ENCODE measurements around the gene STKLD1. TPM values are rescaled to one million over a fixed set of nuclear protein-coding genes. Genes with fewer than 3 reads are reported as not detected.

The STKLD1 gene
- total and polyA plus RNA-seq, 9 of the 15 experiments (the other 6 are each of a cell fraction or from before 2014, with no cell fraction given), result 0.10 to 0.65 (median 0.33) TPM; not detected in 2

DNA sequence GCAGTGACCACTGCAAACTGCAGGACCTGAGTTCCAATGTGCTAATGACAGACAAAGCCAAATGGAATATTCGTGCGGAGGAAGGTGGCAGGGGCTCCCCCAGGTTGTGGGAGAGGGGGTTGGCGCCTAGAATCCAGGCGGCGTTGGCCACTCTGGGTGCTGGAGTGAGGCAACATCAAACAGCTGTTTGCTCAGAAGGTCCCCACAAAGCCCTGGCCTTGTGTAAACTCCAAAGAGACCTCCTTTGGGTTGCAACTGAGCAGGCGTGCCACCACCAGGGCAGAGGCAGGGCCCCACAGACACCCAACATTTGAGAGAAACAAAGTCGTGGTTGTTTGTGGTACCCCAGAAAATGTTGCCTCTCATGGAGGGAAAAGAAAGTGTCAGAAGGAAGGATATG is 14.5 kb downstream of the STKLD1 start:
- Histone ChIP-seq H3K9me1 (ENCODE audit: control insufficient read depth, insufficient read depth, low read length) (peaks cover 2% of the 10 kb centered on the region), H3K4me3 (no peak overlapping the region), H3K79me2 (ENCODE audit: control insufficient read depth, insufficient read depth, low read length) (no peaks in the 10 kb centered on the region), H2AFZ (ENCODE audit: low read depth, low read length) (no peak overlapping the region), H4K20me1 (replicated peaks; ENCODE audit: control insufficient read depth, insufficient read depth, low read length) (peaks cover 3% of the 10 kb centered on the region; the same call in 1 of the 2 replicates), H3K4me2 (ENCODE audit: insufficient read depth, low read length) (no peak overlapping the region), H3K4me1 (replicated peaks in 1 of 2; ENCODE audit: control insufficient read depth in 2 of 2, insufficient read depth in 2 of 2, low read length in 2 of 2) (peaks cover 0 to 11% of the 10 kb centered on the region in 2 experiments; a peak in 2 of 5 replicates), H3K9me3 (replicated peaks; ENCODE audit: control insufficient read depth, insufficient read depth, low read depth, low read length) (no peaks in the 10 kb centered on the region), H3K36me3 (ENCODE audit: control insufficient read depth, insufficient read depth, low read length) (no peaks in the 10 kb centered on the region), H3K27ac (ENCODE audit: extremely low read depth, low read depth, low read length) (no peak overlapping the region), H3K27me3 (ENCODE audit: control insufficient read depth in 2 of 2, insufficient read depth in 2 of 2, low read length in 2 of 2) (peaks cover 41 to 69% of the 10 kb centered on the region in 2 experiments; a peak in 4 of 5 replicates), H3K9ac (ENCODE audit: insufficient read depth in 1 of 2, low read depth in 2 of 2, low read length in 2 of 2) (no peak overlapping the region)
- POLR2A ChIA-PET, result no interaction called here
- intact Hi-C loops (cut with micrococcal nuclease) (no loop called here), in situ Hi-C loops (cut with MboI) (no loop called here)
- FAIRE-seq (no peak), DNase-seq (ENCODE audit: extremely low read depth in 1 of 4, low spot score in 3 of 4) (no peak), ATAC-seq (no peak)
- CTCF ChIA-PET (ENCODE audit: low intra/inter-chr PET ratio), result no interaction called here
- BruUV-seq (replicated peaks), result no TSS peak
- WGBS (ENCODE audit: insufficient coverage, low coverage, missing lambda C conversion rate), result 7% methylated on average over 6 of the region's 7 CpGs
- TF ChIP-seq, protein P1, sequence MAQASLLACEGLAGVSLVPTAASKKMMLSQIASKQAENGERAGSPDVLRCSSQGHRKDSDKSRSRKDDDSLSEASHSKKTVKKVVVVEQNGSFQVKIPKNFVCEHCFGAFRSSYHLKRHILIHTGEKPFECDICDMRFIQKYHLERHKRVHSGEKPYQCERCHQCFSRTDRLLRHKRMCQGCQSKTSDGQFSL (CRISPR knock-in tag; IDR thresholded peaks at IDR 0.05), result no peak
- TF ChIP-seq, protein P1 (tag; IDR thresholded peaks at IDR 0.05), result no peak
- TF ChIP-seq SIN3A (IDR thresholded peaks at IDR 0.05; ENCODE audit: borderline replicate concordance in 2 of 2, control insufficient read depth in 1 of 2, low read depth in 2 of 2, low read length in 2 of 2), result no peak
- TF ChIP-seq TBL1XR1 (IDR thresholded peaks at IDR 0.05; ENCODE audit: low read length in 2 of 2), result no peak
- no peak for TF ChIP-seq ZKSCAN8 (CRISPR knock-in tag; IDR thresholded peaks at IDR 0.05)
- TF ChIP-seq, protein P2, sequence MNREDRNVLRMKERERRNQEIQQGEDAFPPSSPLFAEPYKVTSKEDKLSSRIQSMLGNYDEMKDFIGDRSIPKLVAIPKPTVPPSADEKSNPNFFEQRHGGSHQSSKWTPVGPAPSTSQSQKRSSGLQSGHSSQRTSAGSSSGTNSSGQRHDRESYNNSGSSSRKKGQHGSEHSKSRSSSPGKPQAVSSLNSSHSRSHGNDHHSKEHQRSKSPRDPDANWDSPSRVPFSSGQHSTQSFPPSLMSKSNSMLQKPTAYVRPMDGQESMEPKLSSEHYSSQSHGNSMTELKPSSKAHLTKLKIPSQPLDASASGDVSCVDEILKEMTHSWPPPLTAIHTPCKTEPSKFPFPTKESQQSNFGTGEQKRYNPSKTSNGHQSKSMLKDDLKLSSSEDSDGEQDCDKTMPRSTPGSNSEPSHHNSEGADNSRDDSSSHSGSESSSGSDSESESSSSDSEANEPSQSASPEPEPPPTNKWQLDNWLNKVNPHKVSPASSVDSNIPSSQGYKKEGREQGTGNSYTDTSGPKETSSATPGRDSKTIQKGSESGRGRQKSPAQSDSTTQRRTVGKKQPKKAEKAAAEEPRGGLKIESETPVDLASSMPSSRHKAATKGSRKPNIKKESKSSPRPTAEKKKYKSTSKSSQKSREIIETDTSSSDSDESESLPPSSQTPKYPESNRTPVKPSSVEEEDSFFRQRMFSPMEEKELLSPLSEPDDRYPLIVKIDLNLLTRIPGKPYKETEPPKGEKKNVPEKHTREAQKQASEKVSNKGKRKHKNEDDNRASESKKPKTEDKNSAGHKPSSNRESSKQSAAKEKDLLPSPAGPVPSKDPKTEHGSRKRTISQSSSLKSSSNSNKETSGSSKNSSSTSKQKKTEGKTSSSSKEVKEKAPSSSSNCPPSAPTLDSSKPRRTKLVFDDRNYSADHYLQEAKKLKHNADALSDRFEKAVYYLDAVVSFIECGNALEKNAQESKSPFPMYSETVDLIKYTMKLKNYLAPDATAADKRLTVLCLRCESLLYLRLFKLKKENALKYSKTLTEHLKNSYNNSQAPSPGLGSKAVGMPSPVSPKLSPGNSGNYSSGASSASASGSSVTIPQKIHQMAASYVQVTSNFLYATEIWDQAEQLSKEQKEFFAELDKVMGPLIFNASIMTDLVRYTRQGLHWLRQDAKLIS (CRISPR knock-in tag; IDR thresholded peaks at IDR 0.05), result no peak
- TF ChIP-seq TAF7 (tag; IDR thresholded peaks at IDR 0.05), result no peak
- TF ChIP-seq, protein P3, sequence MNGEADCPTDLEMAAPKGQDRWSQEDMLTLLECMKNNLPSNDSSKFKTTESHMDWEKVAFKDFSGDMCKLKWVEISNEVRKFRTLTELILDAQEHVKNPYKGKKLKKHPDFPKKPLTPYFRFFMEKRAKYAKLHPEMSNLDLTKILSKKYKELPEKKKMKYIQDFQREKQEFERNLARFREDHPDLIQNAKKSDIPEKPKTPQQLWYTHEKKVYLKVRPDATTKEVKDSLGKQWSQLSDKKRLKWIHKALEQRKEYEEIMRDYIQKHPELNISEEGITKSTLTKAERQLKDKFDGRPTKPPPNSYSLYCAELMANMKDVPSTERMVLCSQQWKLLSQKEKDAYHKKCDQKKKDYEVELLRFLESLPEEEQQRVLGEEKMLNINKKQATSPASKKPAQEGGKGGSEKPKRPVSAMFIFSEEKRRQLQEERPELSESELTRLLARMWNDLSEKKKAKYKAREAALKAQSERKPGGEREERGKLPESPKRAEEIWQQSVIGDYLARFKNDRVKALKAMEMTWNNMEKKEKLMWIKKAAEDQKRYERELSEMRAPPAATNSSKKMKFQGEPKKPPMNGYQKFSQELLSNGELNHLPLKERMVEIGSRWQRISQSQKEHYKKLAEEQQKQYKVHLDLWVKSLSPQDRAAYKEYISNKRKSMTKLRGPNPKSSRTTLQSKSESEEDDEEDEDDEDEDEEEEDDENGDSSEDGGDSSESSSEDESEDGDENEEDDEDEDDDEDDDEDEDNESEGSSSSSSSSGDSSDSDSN (IDR thresholded peaks at IDR 0.05; ENCODE audit: borderline replicate concordance in 1 of 2, low read depth in 2 of 2, low read length in 2 of 2), result no peak
- TF ChIP-seq HDAC1 (IDR thresholded peaks at IDR 0.05), result no peak
- no peak for TF ChIP-seq ZFP36 (IDR thresholded peaks at IDR 0.05; ENCODE audit: low read depth, low read length, partially characterized antibody)
- no peak for TF ChIP-seq LARP7 (IDR thresholded peaks at IDR 0.05)
- TF ChIP-seq ZNF655 (CRISPR knock-in tag; IDR thresholded peaks at IDR 0.05), result no peak
- no peak for TF ChIP-seq CREB1 (IDR thresholded peaks at IDR 0.05)
- TF ChIP-seq CREB1 (CRISPR knock-in tag; IDR thresholded peaks at IDR 0.05), result no peak
- no peak for TF ChIP-seq BDP1 (IDR thresholded peaks at IDR 0.05; ENCODE audit: insufficient read depth, insufficient read length)

All from K562 (cell line).